AG09309 (cell line): ENCODE measurements around the gene CDKAL1.

Experiments used
- DNase-seq: peaks from one replicate; pipeline ENCODE4 v3.0.0-alpha.2; 2010; ENCODE audit warnings: low read depth
- H3K4me3 ChIP-seq: 2 replicates; pipeline ENCODE4 v1.5.1; 2011; ENCODE audit warnings: mild to moderate bottlenecking, low read depth, low read length, moderate library complexity; ENCODE audit not compliant: control insufficient read depth
- TF ChIP-seq, protein P1 (sequence below): IDR thresholded peaks from 2 replicates; pipeline ENCODE4 v1.5.1; 2011; ENCODE audit warnings: mild to moderate bottlenecking, low read depth, low read length, inconsistent platforms; ENCODE audit not compliant: insufficient read depth, control insufficient read depth; ENCODE audit errors: missing control alignments

Gene CDKAL1

GRCh38 chr6:21208796-21209186, 674.5 kb downstream of the CDKAL1 start:
- TF ChIP-seq, protein P1, sequence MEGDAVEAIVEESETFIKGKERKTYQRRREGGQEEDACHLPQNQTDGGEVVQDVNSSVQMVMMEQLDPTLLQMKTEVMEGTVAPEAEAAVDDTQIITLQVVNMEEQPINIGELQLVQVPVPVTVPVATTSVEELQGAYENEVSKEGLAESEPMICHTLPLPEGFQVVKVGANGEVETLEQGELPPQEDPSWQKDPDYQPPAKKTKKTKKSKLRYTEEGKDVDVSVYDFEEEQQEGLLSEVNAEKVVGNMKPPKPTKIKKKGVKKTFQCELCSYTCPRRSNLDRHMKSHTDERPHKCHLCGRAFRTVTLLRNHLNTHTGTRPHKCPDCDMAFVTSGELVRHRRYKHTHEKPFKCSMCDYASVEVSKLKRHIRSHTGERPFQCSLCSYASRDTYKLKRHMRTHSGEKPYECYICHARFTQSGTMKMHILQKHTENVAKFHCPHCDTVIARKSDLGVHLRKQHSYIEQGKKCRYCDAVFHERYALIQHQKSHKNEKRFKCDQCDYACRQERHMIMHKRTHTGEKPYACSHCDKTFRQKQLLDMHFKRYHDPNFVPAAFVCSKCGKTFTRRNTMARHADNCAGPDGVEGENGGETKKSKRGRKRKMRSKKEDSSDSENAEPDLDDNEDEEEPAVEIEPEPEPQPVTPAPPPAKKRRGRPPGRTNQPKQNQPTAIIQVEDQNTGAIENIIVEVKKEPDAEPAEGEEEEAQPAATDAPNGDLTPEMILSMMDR: no peak
- no peak for DNase-seq
- H3K4me3 ChIP-seq: no peak overlapping the region

DNA sequence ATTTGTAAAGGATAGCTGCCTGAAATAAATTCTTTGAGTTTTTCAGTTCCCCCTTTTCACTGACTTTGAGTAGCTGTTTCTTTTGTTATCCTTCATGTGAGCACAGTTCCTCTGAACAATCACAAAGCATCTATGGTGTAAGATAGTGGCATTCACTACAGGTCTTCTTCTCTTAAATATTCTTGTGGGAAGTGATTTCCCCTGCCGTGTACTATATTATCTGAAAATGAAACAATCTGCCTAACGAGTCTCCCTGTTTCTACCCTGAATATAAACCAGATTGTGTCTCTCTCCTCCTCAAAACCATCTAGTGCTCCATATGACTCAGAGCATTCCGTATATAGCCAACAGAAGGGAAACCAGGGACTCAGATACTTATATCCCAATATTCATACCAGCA, 679.2 kb downstream of the CDKAL1 start:
- H3K4me3 ChIP-seq: no peak overlapping the region
- no peak for DNase-seq
- TF ChIP-seq, protein P1: no peak

DNA sequence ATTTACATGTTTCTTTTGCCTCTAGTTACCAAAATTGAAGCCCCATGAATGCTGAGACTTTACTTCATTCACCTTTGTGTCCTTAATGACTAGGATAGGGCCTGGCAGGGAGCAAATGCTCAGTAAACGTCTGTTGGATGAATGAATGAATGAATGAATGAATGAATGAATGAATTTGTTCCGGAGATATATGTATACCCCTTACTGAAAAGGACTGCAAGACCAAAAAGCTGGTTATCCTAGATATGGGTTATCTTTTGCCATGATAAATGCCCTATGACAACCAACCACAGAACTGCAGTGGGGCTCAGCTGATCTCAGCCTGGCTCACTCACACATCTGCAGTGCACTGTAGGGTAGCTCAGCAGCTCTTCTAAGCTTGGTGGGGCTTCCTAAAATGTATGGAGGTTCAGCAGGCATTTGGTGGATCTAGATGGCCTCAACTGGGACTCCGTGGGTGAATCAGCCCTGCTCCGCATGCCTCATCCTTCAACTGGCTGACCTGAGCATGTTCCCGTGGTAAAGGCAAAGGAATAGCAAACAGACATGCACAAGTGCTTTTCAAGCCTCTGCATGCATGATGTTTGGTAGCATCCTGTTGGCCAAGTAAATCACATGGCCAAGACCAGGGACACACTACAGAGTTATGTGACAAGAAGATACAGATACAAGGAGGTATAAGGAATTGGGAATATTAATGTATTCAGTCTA, 680.6 kb downstream of the CDKAL1 start:
- H3K4me3 ChIP-seq: no peak overlapping the region
- TF ChIP-seq, protein P1: no peak
- DNase-seq: no peak

DNA sequence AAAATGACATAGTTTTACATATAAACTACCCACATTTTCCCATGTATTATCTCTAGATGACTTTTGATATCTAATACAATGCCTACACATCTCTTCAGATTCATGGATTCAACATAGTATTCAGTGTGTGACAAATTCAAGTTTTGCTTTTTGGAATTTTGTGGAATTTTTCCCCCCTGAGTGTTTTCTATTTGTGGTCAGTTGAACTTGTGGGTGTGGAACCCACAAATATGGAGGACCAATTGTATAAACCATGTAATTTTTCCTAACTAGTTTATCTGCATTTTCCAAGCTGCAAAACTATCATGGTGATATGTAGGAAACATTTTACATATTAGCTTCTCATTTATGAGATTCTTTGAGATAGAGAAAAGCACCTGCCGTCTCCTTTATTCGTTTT, 685.0 kb downstream of the CDKAL1 start:
- DNase-seq: no peak
- TF ChIP-seq, protein P1: no peak
- no peak overlapping the region for H3K4me3 ChIP-seq

DNA sequence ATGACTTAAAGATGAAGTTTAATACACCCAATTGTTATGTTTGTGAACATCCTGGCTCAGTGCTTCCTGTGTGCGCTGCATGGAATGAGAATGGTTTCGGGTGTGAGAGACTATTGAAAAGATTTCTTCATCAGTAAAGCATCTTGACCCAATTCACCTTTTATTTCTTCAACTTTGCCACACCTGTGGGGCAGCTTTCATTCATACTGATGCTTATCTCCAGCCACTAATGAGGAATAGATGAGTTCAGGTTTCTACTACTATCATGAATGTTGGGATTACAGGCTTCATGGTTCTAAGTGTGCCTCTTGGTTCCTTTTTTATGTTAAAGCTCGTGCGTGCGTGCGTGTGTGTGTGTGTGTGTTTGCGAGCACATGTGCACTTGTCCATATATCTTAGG, 685.6 kb downstream of the CDKAL1 start:
- TF ChIP-seq, protein P1: no peak
- no peak overlapping the region for H3K4me3 ChIP-seq
- DNase-seq: no peak

DNA sequence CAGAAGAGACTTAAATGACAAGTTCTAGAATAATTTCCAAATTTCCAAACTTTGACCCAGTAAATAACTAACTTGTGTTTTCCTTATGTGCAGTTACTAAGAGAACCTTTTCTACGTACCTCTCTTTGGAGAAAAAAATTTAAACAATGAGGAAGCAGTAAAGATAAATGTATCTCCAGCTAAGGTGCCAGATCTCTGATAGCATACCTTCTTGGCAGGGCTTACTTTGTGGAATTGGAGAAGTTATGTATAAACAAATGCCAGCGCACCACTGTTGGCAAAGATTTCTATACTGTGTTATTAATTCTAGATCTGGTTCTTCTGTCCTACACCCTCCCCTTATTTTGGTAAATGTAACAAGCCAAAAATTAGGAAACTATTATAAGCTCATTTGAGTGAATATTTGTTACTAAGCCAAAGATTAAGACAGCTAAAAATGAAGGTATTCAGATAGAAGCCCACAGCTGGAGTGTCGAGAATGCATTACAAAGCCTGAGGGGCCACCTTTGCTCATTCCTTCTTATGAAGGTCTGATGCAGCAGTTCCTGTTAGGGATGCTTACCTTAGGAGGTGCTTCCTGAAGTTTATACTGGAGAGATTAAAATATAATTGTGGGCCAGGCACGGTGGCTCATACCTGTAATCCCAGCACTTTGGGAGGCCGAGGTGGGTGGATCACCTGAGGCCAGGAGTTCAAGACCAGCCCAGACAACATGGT, 686.2 kb downstream of the CDKAL1 start:
- no peak overlapping the region for H3K4me3 ChIP-seq
- TF ChIP-seq, protein P1: no peak
- no peak for DNase-seq
